Measurements from ENCODE around the gene C12orf57.

Gene C12orf57

DNA sequence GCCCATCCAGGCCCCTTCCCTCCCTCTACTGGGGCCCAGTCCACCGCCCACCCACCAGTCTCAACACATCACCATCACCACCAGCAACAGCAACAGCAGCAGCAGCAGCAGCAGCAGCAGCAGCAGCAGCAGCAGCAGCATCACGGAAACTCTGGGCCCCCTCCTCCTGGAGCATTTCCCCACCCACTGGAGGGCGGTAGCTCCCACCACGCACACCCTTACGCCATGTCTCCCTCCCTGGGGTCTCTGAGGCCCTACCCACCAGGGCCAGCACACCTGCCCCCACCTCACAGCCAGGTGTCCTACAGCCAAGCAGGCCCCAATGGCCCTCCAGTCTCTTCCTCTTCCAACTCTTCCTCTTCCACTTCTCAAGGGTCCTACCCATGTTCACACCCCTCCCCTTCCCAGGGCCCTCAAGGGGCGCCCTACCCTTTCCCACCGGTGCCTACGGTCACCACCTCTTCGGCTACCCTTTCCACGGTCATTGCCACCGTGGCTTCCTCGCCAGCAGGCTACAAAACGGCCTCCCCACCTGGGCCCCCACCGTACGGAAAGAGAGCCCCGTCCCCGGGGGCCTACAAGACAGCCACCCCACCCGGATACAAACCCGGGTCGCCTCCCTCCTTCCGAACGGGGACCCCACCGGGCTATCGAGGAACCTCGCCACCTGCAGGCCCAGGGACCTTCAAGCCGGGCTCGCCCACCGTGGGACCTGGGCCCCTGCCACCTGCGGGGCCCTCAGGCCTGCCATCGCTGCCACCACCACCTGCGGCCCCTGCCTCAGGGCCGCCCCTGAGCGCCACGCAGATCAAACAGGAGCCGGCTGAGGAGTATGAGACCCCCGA lies 7.0 kb upstream of the C12orf57 start:
- peak in 2 of 4 experiments; percentile 50 to 58 for DNase-seq (ENCODE audit: low read depth in 4 of 4, low spot score in 1 of 4)

DNA sequence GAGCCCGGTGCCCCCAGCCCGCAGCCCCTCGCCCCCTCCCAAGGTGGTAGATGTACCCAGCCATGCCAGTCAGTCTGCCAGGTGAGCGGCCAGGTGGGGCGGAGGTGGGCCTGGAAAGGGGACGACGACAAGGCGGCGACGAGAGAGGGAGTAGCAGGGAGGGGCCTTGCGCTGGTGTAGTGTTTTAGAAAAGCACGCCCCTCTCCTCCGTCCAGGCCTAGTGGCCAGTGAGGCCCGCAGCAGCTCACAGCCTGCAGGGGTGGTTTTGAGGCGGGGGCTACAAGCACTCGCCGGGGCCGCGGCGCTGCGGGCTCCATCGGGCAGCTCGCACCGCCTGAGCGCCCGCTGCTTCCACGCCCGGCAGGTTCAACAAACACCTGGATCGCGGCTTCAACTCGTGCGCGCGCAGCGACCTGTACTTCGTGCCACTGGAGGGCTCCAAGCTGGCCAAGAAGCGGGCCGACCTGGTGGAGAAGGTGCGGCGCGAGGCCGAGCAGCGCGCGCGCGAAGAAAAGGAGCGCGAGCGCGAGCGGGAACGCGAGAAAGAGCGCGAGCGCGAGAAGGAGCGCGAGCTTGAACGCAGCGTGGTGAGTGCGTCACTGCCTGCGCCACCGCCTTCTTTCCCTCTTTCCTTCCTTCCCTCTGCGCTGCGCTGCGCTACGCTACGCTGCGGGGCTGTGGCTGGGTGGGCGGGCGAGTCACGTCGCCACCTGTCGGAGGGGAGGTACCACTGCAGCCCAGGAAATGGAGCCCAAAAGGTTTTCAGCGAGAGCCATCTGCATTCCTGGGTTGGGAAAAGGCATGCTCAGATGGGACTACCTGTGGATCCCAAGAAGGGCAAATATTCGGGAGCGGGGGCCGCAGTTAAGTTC lies 6.1 kb upstream of the C12orf57 start:
- DNase-seq (ENCODE audit: low read depth in 4 of 4, low spot score in 1 of 4), result peak in 3 of 4 experiments; percentile 83 to 90 (median 87)

DNA sequence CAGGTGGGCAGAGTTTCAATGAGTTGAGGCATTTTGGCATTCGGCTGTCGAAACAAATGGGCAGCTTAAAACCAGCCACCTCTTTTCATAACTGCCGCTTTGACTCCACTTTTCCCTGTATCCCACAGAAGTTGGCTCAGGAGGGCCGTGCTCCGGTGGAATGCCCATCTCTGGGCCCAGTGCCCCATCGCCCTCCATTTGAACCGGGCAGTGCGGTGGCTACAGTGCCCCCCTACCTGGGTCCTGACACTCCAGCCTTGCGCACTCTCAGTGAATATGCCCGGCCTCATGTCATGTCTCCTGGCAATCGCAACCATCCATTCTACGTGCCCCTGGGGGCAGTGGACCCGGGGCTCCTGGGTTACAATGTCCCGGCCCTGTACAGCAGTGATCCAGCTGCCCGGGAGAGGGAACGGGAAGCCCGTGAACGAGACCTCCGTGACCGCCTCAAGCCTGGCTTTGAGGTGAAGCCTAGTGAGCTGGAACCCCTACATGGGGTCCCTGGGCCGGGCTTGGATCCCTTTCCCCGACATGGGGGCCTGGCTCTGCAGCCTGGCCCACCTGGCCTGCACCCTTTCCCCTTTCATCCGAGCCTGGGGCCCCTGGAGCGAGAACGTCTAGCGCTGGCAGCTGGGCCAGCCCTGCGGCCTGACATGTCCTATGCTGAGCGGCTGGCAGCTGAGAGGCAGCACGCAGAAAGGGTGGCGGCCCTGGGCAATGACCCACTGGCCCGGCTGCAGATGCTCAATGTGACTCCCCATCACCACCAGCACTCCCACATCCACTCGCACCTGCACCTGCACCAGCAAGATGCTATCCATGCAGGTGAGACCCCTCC lies 5.2 kb upstream of the C12orf57 start:
- no peak for DNase-seq (ENCODE audit: low read depth in 4 of 4, low spot score in 1 of 4)

DNA sequence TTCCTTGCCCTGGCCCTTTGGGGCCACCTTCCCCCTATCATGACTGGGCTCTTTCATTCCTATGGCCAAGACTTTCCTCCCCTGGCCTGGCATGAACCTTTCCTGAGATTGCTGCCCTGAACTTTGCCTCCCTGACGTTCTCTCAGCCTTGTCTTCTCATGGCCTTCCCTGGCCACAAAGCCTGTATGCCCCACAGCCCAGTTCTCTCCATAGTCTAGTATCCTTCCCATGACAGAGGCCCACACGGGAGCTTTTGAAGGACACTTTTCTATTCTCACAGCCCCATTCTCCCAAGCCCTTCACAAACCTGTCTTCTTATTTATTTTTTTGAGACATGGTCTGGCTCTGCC lies 4.7 kb upstream of the C12orf57 start:
- DNase-seq (ENCODE audit: low read depth in 4 of 4, low spot score in 1 of 4), result no peak

DNA sequence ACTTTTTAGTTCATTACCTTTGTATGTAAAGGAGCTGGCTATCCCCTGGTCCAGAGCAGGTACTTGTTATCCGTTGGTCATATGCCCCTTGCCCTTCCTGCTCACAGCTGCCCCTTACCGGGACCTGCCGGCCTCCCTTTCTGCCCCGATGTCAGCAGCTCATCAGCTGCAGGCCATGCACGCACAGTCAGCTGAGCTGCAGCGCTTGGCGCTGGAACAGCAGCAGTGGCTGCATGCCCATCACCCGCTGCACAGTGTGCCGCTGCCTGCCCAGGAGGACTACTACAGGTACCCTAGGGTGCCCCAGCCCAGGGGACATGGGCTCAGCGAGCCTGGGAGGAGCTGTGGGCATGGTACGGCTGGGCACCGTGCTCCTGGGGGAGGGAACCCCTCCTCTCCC lies 2.6 kb upstream of the C12orf57 start:
- DNase-seq (ENCODE audit: low read depth in 4 of 4, low spot score in 1 of 4), result no peak

DNA sequence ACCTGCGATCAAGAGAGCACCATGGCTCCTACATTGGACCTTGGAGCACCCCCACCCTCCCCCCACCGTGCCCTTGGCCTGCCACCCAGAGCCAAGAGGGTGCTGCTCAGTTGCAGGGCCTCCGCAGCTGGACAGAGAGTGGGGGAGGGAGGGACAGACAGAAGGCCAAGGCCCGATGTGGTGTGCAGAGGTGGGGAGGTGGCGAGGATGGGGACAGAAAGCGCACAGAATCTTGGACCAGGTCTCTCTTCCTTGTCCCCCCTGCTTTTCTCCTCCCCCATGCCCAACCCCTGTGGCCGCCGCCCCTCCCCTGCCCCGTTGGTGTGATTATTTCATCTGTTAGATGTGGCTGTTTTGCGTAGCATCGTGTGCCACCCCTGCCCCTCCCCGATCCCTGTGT lies 2.0 kb upstream of the C12orf57 start:
- no peak for DNase-seq (ENCODE audit: low read depth in 4 of 4, low spot score in 1 of 4)

DNA sequence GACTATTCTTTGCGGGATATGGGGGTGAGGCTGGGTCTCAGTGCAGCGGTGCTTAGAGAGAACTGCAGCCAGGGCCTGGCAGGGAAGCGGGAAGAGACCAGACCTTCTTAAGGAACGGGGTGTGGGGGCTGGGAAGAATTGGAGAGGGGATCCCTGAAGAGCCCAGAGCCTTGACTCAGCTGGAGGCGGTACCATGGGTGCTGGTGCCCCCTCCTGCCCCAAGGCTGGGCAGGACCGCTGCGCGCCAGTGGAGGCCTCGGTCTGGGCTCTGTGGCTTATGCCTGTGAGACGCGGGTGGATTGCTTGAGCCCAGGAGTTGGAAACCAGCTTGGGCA lies 1.5 kb upstream of the C12orf57 start:
- no peak for DNase-seq (ENCODE audit: low read depth in 4 of 4, low spot score in 1 of 4)

DNA sequence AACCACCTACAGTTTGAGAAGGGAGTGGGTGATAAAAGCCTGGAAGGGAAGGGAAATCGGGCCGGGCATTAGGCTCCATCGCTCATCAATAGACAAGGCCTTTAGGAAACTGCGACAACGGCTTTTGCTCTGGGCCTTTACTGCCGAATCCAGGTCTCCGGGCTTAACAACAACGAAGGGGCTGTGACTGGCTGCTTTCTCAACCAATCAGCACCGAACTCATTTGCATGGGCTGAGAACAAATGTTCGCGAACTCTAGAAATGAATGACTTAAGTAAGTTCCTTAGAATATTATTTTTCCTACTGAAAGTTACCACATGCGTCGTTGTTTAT lies 467 bp upstream of the C12orf57 start:
- peak in 3 of 4 experiments; percentile 60 to 72 (median 63) for DNase-seq (ENCODE audit: low read depth in 4 of 4, low spot score in 1 of 4)

DNA sequence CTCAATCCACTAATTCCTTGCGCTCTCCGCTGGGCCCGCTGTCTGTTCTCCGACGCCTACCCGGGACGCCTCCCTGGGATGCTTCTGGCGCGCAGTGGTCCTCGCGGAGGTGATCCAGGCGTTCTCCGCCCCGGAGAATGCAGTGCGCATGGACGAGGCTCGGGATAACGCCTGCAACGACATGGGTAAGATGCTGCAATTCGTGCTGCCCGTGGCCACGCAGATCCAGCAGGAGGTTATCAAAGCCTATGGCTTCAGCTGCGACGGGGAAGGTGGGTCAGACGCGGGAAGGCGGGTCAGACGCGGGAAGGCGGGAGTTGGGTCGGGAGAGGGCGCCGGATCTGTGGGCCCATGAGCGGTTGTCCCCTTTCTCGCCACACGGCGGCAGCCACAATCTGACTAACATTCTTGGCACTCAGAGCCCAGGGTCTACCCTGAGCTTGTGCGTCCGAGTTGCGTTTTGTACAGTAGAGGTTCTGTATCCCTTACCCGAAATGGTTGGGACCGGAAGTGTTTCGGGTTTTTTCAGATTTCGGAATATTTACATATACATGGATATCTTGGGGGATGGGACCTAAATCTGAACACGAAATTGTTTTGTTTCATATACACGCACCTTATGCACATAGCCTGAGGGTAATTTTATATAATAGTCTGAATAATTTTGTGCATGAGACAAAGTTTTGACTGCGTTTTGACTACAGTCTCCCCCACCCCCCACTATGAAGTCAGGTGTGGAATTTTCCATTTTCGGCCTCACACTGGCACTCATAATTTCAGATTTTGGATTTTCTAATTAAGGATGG lies 762 bp downstream of the C12orf57 start:
- DNase-seq (ENCODE audit: low read depth in 4 of 4, low spot score in 1 of 4), result peak in 3 of 4 experiments; percentile 70 to 89 (median 79)

DNA sequence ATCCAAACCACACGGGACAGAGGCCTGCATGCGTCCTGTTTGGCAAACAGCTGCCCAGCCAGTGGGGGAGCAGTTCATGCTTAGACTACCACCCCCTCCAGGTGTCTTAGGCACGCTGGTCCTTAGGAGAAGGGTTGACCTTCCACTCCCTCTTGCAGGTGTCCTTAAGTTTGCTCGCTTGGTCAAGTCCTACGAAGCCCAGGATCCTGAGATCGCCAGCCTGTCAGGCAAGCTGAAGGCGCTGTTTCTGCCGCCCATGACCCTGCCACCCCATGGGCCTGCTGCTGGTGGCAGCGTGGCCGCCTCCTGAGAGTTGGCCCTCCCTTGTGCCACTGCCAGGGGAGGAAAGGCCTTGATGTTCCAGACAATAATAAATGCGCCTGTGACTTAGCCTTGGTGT lies 1.8 kb downstream of the C12orf57 start:
- no peak for DNase-seq (ENCODE audit: low read depth in 4 of 4, low spot score in 1 of 4)

DNA sequence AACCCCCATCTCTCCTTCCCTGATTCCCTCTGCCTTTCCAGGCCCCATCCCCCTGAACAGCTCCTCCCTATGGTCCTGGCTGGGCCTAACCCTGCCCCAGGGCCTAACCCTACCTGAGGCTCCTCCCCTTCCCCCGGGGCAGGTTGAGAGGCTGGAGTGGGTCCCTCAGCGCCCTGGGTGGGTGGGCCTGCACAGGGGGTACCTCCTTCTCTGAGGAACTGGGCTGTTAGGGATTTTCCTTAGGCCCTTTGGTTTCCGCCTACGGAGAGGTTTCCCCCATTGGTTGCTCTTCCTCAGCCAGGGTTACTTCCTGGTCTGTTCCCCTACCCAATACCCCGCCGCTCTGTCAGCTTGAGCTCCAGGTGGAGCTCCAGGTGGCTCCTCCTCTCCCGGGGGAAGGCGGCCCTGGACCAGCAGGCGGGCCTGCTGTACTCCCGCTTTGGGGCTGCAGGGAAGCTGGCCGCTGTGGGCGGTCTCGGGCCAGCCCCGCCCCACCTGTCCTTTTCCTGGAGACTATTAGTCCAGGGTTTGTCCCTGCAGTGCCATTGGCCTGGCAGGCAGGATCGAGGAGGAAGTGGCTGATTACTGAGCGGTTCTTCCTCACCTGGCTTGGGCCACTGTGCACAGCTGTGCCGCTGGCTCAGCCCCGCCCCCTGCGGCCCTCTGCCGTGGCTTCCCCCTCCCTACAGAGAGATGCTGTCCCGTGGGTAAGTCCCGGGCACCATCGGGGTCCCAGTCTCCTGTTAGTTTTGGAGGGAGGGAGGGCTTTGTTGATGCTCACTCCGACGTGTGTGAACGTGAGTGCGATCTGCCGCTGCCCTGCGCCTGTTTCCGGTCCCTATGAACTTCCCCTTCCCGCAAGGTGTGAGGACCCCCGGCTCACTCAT lies 2.5 kb downstream of the C12orf57 start:
- peak in 1 of 4 experiments; percentile 60 for DNase-seq (ENCODE audit: low read depth in 4 of 4, low spot score in 1 of 4)

DNA sequence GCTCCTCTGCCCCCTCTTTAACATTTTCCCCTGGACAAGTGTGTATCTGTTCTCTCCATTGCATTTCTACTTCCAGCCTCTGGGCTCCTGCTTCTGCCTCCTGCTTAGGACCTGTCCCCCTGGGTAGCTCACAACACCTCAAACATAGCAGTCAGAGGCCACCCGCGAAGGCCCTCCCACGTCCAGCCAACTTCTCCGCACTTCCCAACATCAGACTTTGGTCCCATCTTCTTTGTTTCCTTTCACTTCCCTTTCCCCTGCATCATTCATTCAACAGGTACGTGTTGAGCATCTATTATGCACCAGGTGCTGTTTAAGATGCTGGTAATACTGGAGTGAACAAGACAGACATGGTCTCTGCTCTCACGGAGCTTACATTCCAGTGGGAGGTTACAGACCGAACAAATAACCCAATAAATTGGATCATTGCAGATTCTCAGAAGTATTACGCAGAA lies 3.1 kb downstream of the C12orf57 start:
- no peak for DNase-seq (ENCODE audit: low read depth in 4 of 4, low spot score in 1 of 4)

DNA sequence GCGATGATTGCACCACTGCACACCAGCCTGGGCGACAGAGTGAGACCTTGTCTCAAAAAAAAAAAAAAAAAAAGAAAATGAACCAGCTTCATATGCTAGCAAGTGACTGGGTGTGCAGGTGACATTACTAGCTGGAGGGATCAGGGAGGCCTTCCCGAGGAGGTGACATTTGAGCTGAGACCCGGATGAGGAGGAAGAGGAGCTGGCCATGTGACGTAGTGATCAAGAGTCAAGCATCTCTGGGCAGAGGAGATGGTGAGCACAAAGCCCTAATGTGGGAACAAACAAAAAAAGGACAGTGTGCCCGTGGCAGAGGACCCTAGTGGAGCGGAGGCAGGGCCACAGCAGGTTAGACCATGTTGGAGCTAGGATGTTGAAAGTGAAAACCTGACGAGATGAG lies 3.8 kb downstream of the C12orf57 start:
- DNase-seq (ENCODE audit: low read depth in 4 of 4, low spot score in 1 of 4), result no peak

DNA sequence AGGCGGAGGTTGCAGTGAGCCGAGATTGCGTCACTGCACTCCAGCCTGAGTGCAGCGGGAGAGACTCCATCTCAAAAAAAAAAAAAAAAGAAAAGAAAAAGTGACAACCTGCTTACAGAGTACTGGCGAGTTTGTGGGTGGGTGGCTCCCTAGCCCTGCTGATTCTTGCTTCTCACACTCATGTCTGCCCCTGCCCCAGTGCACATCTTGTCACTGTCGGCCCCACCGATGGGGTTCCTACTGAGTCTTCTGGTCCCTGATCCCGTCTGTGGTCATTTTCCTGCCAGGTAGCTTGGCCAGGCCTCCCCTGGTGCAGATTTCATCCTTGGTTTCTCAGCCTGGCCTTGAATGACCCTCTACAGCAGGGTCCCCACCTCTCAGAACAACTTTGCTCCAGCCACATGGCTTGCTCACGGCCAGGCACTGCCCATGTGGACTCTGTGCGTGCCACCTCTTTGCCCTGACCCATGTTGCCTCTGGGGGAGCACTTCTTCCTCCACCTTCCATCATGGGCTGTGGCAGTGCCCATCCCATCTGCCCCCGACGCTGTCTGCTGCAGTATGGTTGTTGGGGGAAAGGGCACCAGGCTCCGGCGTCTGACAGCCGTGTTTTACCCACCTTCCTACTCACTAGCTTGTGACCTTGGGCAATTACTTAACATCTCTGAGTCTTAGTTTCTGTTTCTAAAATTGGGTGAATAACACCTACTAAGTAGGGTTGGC lies 5.2 kb downstream of the C12orf57 start:
- DNase-seq (ENCODE audit: low read depth in 4 of 4, low spot score in 1 of 4), result no peak

DNA sequence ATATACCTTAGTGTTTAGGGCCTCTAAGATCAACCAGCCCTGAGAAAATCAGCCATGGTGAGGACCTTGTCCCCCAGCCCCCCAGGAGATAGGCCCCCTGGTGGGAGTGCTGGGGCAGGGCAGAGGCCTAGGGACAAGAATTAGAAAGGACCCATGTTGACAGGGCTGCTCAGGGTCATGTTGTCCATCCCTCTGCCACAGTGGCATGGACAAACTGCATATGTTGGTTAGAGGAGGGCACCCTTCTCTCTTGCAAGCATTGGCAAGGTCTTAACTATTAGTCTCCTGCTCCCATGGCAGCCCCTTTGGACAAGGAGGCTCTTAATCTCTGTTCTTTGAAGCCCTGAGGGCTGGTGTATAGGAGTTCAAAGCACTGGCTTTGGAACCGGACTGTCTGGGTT lies 6.6 kb downstream of the C12orf57 start:
- DNase-seq (ENCODE audit: low read depth in 4 of 4, low spot score in 1 of 4), result no peak

DNA sequence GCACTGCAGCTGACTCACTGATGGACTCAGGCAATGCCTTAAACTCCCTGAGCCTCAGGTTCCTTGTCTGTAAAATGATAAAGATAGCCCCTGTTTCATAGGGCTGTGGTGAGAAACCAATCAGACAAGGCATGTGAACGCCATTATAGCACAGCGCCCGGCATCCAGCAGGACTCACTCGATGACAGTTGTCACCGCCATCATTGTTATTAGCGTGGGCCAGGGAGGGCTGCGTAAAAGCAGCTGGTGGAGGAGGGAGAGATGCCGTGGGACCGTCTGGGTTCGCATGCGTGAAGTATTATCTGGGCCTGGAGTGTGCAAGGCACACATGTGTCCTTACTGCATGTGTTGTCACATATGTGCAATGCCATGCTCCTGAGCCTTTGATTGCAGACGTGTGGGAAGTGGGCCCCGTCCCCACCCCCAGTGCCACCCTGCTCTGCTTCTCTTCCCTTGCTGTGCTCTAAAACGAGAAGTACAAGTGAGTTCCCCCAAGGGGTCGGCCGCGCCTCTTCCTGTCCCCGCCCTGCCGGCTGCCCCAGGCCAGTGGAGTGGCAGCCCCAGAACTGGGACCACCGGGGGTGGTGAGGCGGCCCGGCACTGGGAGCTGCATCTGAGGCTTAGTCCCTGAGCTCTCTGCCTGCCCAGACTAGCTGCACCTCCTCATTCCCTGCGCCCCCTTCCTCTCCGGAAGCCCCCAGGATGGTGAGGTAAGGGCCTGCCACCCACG lies 7.2 kb downstream of the C12orf57 start, which contains the start of gene PTPN6:
TSS of gene PTPN6 (plus strand) at position 546 of the 730 bp plus-strand sequence. CDS start at position 703, 157 bp downstream.
- DNase-seq (ENCODE audit: low read depth in 4 of 4, low spot score in 1 of 4), result peak in 1 of 4 experiments; percentile 54

DNA sequence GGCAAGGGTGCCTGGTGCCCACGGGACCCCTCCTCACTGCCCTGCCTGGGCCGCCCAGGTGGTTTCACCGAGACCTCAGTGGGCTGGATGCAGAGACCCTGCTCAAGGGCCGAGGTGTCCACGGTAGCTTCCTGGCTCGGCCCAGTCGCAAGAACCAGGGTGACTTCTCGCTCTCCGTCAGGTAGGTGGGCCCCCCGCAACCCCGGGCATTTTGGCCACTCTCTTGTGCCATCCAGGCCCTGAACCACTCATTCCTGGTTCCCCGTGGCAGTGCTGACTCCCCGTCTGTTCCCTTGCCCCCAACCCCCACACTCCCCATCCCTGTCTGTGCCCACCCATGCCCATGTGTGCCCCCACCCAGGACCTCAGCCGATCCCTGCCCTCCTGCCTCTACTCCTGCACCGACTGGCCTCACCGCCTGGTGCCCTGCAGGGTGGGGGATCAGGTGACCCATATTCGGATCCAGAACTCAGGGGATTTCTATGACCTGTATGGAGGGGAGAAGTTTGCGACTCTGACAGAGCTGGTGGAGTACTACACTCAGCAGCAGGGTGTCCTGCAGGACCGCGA lies 7.8 kb downstream of the C12orf57 start:
- DNase-seq (ENCODE audit: low read depth in 4 of 4, low spot score in 1 of 4), result no peak

Measured in stimulated activated CD4-positive, alpha-beta T cell treated with anti-CD3 and anti-CD28 coated beads, Interleukin-1b, Interleukin-23, amount 100 ng/mL, for 24 hours (primary cell).